GM12892 (cell line): ENCODE measurements around the gene SOX9.

Experiments used
- POLR2A ChIP-seq: IDR thresholded peaks from 2 replicates; pipeline ENCODE4 v1.6.1; 2011; ENCODE audit warnings: low read depth, low read length, control low read depth
- TAF1 ChIP-seq: IDR thresholded peaks from 2 replicates; pipeline ENCODE4 v1.6.1; 2011; ENCODE audit warnings: low read depth, mild to moderate bottlenecking, control low read depth, low read length, borderline replicate concordance

- TF ChIP-seq TAF1 (no peak), POLR2A (no peak)
Observed at GRCh38 chr17:72142614-72143013, 21.8 kb downstream of the SOX9 start.
